A673 (cell line): ENCODE results near the gene OR52A5. TPM values are rescaled to one million over a fixed set of nuclear protein-coding genes. Genes with fewer than 3 reads are reported as not detected.

Experiments
- BruUV-seq: library from RNA; stranded (reverse); fragments of 400-500 nt; replicated peaks from 2 replicates; lab custom pipeline; 2021; lab: Mats Ljungman, UMichigan
- CTCF ChIA-PET: fragments of 300-600 bp; sonication (Branson Sonifier 250); formaldehyde crosslinking; loops from one replicate; lab custom pipeline; 2022; ENCODE audit warnings: antibody characterized with exemption; lab: Charles Lee
- POLR2A ChIA-PET: fragments of 300-600 bp; sonication (Branson Sonifier 250); formaldehyde crosslinking; loops from one replicate; lab custom pipeline; 2022; ENCODE audit warnings: antibody characterized with exemption; ENCODE audit not compliant: low non-redundant PET; lab: Charles Lee
- DNase-seq: peaks from one replicate; pipeline ENCODE4 v3.0.0-alpha.2; 2015; ENCODE audit warnings: low spot score
- H3K27ac ChIP-seq: fragments of 200-600 bp; sonication (generic); 2 replicates; pipeline ENCODE4 v1.5.1; 2016; ENCODE audit warnings: mixed run types, low read depth, mild to moderate bottlenecking, mixed read lengths, antibody characterized with exemption, low read length; ENCODE audit not compliant: poor library complexity, severe bottlenecking
- H3K27me3 ChIP-seq: fragments of 200-600 bp; sonication (generic); replicated peaks from 2 replicates; pipeline ENCODE4 v1.6.1; 2017; ENCODE audit warnings: mixed run types, low read depth, mild to moderate bottlenecking, mixed read lengths, antibody characterized with exemption, low read length; ENCODE audit not compliant: insufficient read depth, poor library complexity
- H3K36me3 ChIP-seq: fragments of 200-600 bp; sonication (generic); 2 replicates; pipeline ENCODE4 v1.6.1; 2016; ENCODE audit warnings: mixed run types, mild to moderate bottlenecking, mixed read lengths, antibody characterized with exemption, low read length; ENCODE audit not compliant: insufficient read depth, poor library complexity, severe bottlenecking
- H3K4me1 ChIP-seq: fragments of 200-600 bp; sonication (generic); 2 replicates; pipeline ENCODE4 v1.6.1; 2017; ENCODE audit warnings: mixed run types, mild to moderate bottlenecking, mixed read lengths, antibody characterized with exemption, low read length; ENCODE audit not compliant: insufficient read depth, poor library complexity, severe bottlenecking
- H3K4me3 ChIP-seq: fragments of 200-600 bp; sonication (generic); 2 replicates; pipeline ENCODE4 v1.5.1; 2016; ENCODE audit warnings: low read depth, mixed run types, mild to moderate bottlenecking, mixed read lengths, low read length; ENCODE audit not compliant: poor library complexity, severe bottlenecking
- H3K9me3 ChIP-seq: fragments of 200-600 bp; sonication (generic); 2 replicates; pipeline ENCODE4 v1.6.1; 2016; ENCODE audit warnings: mixed run types, low read depth, mild to moderate bottlenecking, mixed read lengths, antibody characterized with exemption, low read length; ENCODE audit not compliant: poor library complexity, severe bottlenecking
- CTCF ChIP-seq: fragments of 300-800, 200-600 bp; sonication (generic); conservative IDR thresholded peaks from 2 replicates; pipeline ENCODE4 v1.5.1; 2017; ENCODE audit warnings: low read depth, mild to moderate bottlenecking, antibody characterized with exemption, low read length, moderate library complexity, mixed read lengths
- EZH2 ChIP-seq: fragments of 200-600 bp; sonication (generic); IDR thresholded peaks from 2 replicates; pipeline ENCODE4 v1.6.1; 2017; ENCODE audit warnings: borderline replicate concordance, low read depth, mild to moderate bottlenecking, mixed read lengths, antibody characterized with exemption, low read length; ENCODE audit not compliant: poor library complexity, severe bottlenecking
- intact Hi-C: fragments of 100-400 bp; cut with micrococcal nuclease; formaldehyde crosslinking; loops from one replicate; pipeline ENCODE4 v1.10.0; 2022; ENCODE audit not compliant: unreplicated experiment
- total RNA-seq: library from RNA; stranded (reverse); gene quantifications from 2 replicates; pipeline ENCODE4 v1.2.3, GENCODE V29; 2021

The OR52A5 gene
- total RNA-seq, 1 experiment from 2014 or later: not detected

GRCh38 chr11:5115339-5115738 is 22.8 kb downstream of the OR52A5 start:
- no peak for DNase-seq
- CTCF ChIA-PET: no interaction called here
- Histone ChIP-seq H3K4me3 (no peak overlapping the region), H3K27ac (no peak overlapping the region), H3K36me3 (no peaks in the 10 kb centered on the region), H3K27me3 (no peaks in the 10 kb centered on the region), H3K9me3 (no peaks in the 10 kb centered on the region), H3K4me1 (no peaks in the 10 kb centered on the region)
- no peak for TF ChIP-seq CTCF
- TF ChIP-seq EZH2: no peak
- intact Hi-C loops: no loop called here
- POLR2A ChIA-PET: no interaction called here
- BruUV-seq: no TSS peak

- Histone ChIP-seq H3K27me3 (no peaks in the 10 kb centered on the region), H3K4me1 (no peaks in the 10 kb centered on the region), H3K36me3 (no peaks in the 10 kb centered on the region), H3K4me3 (no peak overlapping the region), H3K27ac (no peak overlapping the region), H3K9me3 (no peaks in the 10 kb centered on the region)
- no TSS peak for BruUV-seq
- no peak for DNase-seq
- TF ChIP-seq CTCF (no peak), EZH2 (no peak)
- ChIA-PET POLR2A (no interaction called here), CTCF (no interaction called here)
- intact Hi-C loops: no loop called here
Measured at GRCh38 chr11:5107285-5107684, 30.9 kb downstream of the OR52A5 start.

- Histone ChIP-seq H3K27me3 (no peaks in the 10 kb centered on the region), H3K4me1 (no peaks in the 10 kb centered on the region), H3K4me3 (no peak overlapping the region), H3K9me3 (no peaks in the 10 kb centered on the region), H3K27ac (no peak overlapping the region), H3K36me3 (no peaks in the 10 kb centered on the region)
- TF ChIP-seq EZH2: no peak
- TF ChIP-seq CTCF: no peak
- POLR2A ChIA-PET: no interaction called here
- BruUV-seq: no TSS peak
- CTCF ChIA-PET: no interaction called here
- intact Hi-C loops: no loop called here
- no peak for DNase-seq
Measured at GRCh38 chr11:5103066-5103465, 35.1 kb downstream of the OR52A5 start.
